Measurements from ENCODE around the gene C5orf63.
A peak's percentile ranks its signal among the peaks of the same experiment; 100 is the strongest.

The C5orf63 gene

DNA sequence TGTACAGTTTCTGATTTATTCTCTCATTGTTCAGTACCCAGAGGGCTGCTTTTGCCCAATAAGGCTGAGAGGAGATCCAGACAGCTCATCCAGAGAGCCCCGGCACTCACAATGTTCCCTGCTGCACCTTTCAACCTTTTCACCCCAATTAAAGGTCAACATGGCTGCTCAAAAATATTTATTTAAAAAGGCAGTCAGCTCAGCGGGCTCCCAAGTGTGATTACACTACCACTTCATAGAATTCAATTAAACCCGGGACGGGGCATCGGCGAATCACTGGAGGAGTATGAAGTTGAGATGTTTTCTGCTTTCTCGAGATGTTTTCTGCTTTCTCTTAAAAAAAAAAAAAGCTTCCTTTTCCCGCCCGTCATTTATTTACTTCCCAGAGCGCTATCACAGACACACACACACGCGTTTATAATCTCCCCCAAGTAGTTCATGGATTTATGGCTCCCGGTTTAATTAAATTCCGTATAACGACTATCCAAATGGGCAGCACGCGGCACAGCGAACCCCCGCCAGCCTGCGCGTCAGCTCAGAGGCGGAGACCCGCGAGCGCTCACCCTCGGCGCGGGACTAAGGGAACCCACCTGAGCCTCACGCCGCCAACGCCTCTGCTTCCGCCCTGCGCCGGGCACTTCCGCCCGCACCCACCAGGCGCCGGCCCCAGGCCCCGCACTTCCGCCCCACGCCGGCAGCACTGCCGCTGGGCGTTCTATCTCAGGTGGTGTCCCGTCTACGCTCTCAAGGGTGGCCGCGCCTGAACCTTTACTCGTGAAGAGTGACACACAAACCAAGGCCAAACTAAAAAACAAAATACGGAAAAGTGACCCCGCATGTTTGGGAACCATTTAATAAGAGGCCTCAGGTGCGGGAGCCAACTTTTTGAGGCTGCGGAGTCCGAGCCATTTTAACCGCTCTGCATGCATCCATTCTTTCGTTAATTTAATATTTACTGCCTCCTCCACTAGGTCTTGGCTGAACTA lies at the start of gene C5orf63:
Gene C5orf63, minus strand, starts transcription at position 642 of the 986 bp plus-strand sequence. CDS start 14,507 bp downstream, outside the sequence.
- DNase-seq: peak; percentile 4 to 83

GRCh38 chr5:127112347-127112864 lies 39.1 kb upstream of the C5orf63 start:
- DNase-seq: no peak

DNA sequence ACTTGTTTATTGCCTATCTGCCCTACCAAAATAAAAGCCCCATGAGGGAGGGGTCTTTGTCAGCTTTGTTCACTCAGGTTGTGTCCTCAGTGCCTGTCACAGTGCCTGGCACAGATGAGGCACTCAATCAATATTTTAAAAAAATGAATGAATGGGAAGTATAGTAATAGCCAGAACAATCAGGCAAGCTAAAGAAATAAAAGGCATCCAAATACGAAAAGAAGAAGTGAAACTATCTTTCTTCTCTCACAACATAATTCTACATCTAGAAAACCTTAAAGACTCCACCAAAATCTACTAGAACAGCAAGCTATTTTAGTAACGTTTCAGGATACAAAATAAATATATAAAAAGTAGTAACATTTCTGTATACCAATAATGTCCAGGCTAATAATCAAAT lies 37.8 kb upstream of the C5orf63 start:
- DNase-seq: no peak

GRCh38 chr5:127108624-127109260 lies 35.4 kb upstream of the C5orf63 start:
- DNase-seq: peak in 1 of 2 experiments; percentile 4

- DNase-seq: no peak
These were observed 28.6 kb upstream of the C5orf63 start for GRCh38 chr5:127101935-127102334.

DNA sequence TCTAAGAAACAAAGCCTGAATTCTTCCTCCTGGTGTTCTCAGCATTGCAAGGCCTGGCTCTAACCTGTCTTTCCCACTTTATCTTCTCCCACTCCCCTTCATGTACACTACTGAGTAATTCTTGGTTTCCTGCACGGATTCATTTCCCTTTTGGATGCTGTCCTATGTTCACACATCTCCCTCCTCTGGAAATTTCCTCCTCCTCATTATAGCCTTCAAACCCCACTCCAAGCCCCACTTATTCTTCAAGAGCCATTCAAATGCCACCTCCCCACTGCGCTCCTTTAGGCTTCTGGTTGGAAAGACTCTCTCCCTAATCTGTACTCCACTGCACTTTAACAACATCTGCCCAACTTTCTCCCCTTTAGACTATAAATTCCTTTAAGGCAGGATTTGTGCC lies 28.2 kb upstream of the C5orf63 start:
- DNase-seq: no peak

- DNase-seq: no peak
These were observed 24.9 kb upstream of the C5orf63 start for GRCh38 chr5:127098241-127098640.

DNA sequence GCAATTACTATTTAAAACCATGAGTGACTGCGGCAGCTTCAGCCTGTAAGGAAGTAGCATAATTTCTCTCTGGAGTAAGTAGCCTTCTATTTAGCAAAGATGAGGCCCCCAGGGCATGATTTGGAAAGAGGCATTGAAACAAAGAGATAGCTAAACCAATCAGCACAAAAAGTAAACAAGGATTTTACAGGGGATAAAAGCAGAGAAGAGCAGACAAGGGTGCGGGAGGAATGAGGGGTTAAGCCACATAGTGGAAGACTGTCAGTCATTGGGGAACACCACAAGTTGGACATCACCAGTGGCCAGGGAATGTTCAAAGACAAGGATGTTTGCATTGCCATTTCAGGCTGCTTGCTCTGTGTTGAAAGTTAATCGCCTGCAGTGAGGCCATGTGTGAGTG lies 24.0 kb upstream of the C5orf63 start:
- DNase-seq: peak in 1 of 2 experiments; percentile 5

DNA sequence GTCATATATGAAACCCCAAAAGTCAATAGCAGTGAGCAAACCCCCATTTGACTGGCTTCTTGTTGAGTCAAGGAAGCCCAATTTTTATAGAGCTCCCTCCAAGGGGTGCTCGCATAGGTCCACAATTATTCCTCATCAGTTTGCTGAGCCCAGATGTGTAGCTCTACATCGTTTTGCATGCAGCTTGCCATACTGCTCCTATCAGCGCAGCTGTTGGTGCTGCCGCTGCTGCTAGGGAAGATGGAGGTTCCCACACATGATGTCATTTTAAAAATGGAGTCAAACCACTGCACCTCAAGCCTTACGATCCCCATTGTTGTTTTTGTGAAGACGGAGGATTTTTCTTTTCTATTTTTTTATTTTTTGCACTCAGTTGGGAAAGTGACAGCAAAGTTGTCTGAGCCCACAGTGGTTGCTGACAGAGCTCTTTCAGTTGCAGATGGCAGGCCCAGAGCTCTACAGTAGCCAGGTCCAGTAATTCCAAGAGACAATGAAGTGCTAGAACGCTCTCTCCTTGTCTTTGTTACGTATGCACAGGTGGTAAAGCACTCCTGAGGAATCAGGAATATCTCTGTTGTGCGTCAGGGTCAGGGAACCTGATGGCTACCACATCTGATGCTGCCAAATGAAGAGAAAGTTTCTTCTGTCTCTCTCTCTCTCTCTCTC lies 23.2 kb upstream of the C5orf63 start:
- DNase-seq: no peak

- no peak for DNase-seq
These were observed 21.0 kb upstream of the C5orf63 start for GRCh38 chr5:127094161-127094814.

- DNase-seq: peak; percentile 6 to 28
These were observed 19.4 kb upstream of the C5orf63 start for GRCh38 chr5:127092690-127093089.

- DNase-seq: no peak
These were observed 15.9 kb upstream of the C5orf63 start for GRCh38 chr5:127089191-127089590.

- no peak for DNase-seq
These were observed 14.9 kb upstream of the C5orf63 start for GRCh38 chr5:127088251-127088650.

GRCh38 chr5:127086589-127086988 lies 13.3 kb upstream of the C5orf63 start:
- no peak for DNase-seq

GRCh38 chr5:127085796-127086195 lies 12.5 kb upstream of the C5orf63 start:
- no peak for DNase-seq

DNA sequence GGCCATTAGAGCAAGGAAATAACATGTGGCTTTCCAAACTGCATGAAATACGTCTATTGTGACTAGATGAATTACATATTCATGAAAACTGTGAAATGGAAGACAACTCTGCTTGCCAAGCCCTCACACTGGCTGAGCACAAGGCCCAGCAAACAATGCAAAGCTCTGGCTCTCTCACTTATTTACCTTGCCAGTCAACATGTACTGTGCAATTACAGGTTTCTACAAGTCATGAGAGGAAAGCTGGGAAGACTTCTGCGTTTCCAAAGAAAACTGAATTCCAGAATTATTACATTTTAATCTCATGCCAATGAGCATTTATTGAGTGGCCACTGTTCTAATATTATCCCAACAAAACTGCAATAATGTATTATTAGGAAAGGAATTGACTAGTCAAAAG lies 12.1 kb upstream of the C5orf63 start:
- DNase-seq: no peak

DNA sequence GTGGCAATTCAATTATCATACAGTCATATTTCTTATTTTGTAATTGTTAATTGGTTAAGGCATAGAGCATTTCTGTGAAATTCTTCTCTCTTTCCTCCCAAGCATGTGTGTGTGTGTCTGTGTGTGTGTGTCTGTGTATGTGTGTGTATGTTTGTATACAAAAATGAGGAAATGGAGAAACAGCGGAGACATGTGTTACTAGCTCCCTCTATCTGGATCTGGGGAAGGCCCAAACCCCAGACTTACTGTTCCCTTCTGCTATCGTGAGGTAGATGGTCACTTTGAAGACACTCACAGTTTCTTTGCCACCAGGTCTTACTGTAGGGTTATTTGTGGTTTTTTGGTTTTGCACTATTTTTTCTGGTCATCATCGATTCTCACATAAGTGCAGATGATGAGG lies 11.4 kb upstream of the C5orf63 start:
- no peak for DNase-seq

DNA sequence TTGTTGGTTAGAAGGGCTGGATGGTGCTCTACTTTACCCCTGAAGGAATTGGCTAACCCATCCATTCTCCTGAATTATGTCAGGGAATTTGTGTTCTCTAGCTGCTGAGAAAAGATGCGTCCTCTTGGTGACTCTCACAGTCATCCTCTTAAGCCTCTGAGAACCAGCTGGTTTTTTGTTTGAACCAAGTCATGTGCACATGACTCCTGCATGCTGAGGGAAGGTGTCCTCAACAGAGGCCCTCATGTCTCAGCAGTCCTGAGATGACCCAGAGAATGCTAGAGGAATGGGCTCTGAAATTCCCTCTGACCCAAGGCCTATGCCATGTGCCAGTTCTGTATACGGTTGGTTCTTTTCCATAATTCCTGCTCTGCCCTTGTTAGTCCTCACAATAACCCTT lies 10.4 kb upstream of the C5orf63 start:
- no peak for DNase-seq

GRCh38 chr5:127079994-127080491 lies 6.7 kb upstream of the C5orf63 start:
- DNase-seq: no peak

DNA sequence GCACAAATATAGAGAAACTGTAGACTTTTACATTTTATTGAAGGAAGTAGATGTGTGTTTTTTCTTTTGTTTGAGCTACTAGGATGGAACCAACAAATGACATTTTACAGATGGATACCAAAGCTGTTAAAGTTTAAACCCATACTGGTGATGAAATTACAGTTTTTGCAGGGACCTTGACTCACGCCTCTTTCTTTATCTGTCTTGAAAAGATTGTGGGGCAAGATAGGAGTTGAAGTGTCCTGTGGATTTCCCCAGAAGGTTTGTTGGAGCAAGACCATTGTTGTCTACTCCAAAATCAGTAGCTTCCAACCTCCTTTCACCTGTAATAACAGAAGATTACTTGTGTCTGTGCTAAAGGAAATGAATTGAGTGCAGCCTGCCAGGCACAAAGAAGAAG lies 4.1 kb upstream of the C5orf63 start:
- DNase-seq: peak in 1 of 2 experiments; percentile 2

- DNase-seq: no peak
These were observed 3.2 kb upstream of the C5orf63 start for GRCh38 chr5:127076315-127077129.

- no peak for DNase-seq
These were observed 1.2 kb upstream of the C5orf63 start for GRCh38 chr5:127074466-127074865.
